Muscle of leg (tissue), 11 donors: ENCODE measurements around the gene MAPKAPK3. TPM values are rescaled to one million over a fixed set of nuclear protein-coding genes. Genes with fewer than 3 reads are reported as not detected.

Experiments
- DNase-seq: peaks from one replicate; pipeline ENCODE4 v3.0.0; 2013
- H3K27ac ChIP-seq: one replicate; pipeline ENCODE4 v1.5.1; 2013; ENCODE audit warnings: mild to moderate bottlenecking, low read length, control low read depth
- H3K27me3 ChIP-seq: one replicate; pipeline ENCODE4 v1.6.1; 2013; ENCODE audit warnings: low read length; ENCODE audit not compliant: control insufficient read depth, insufficient read depth
- H3K36me3 ChIP-seq: one replicate; pipeline ENCODE4 v1.6.1; 2013; ENCODE audit warnings: low read length; ENCODE audit not compliant: control insufficient read depth, insufficient read depth
- H3K4me1 ChIP-seq: one replicate; pipeline ENCODE4 v1.6.1; 2013; ENCODE audit warnings: low read length; ENCODE audit not compliant: control insufficient read depth, insufficient read depth
- H3K4me3 ChIP-seq: one replicate; pipeline ENCODE4 v1.5.1; 2013; ENCODE audit warnings: low read length, control low read depth
- H3K9me3 ChIP-seq: replicated peaks from 2 replicates; pipeline ENCODE4 v1.6.1; 2013; ENCODE audit warnings: low read depth, low read length; ENCODE audit not compliant: control insufficient read depth
- WGBS: methylation state at CpG from one replicate; pipeline ENCODE4 v1.1.5; 2013; ENCODE audit warnings: missing lambda C conversion rate; ENCODE audit not compliant: insufficient coverage; 5-methylcytosine and 5-hydroxymethylcytosine counted together
- polyA plus RNA-seq, 8 donors: library from polyadenylated mRNA; unstranded; fragments of 120-200 nt; gene quantifications; one replicate each; pipeline versions ENCODE4 v1.2.1 to v1.2.3, GENCODE V29; 2013; ENCODE audit warnings: inconsistent platforms in 1 of 8, low replicate concordance in 1 of 8; ENCODE audit not compliant: insufficient read length in 8 of 8, insufficient read depth in 1 of 8
- total RNA-seq: library from RNA; stranded (reverse); fragments of 120-200 nt; gene quantifications from one replicate; pipeline ENCODE4 v1.2.4, GENCODE V29; 2013

MAPKAPK3 gene
- total and polyA plus RNA-seq, 9 donors, result 14.2 to 32.6 (median 27.8) TPM

DNA sequence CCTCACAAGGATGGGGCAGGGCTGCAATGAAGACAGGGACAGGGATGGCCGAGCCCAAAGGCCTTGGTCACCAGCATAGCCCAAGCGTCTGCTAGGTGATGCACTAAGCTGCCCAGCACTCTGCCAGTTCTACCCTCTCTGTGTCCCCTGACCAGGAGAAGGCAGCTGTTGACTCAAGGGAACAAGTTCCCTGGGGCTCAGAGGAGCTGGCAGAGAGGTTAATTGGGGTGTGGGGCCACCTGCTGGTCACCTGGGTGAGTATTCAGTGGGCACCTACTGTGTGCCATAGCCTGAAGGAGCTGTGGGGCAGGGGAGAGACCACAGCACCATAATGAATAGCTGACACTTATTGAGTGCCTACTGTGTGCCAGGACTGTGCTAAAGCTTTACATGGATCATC lies 35.8 kb downstream of the MAPKAPK3 start:
- WGBS, result no CpG with 5 or more reads among the region's 2 CpGs
- Histone ChIP-seq H3K9me3 (no peaks in the 10 kb centered on the region), H3K4me1 (peaks cover 10% of the 10 kb centered on the region), H3K36me3 (no peaks in the 10 kb centered on the region), H3K27ac (no peak overlapping the region), H3K27me3 (no peaks in the 10 kb centered on the region), H3K4me3 (no peak overlapping the region)
- DNase-seq, result no peak

DNA sequence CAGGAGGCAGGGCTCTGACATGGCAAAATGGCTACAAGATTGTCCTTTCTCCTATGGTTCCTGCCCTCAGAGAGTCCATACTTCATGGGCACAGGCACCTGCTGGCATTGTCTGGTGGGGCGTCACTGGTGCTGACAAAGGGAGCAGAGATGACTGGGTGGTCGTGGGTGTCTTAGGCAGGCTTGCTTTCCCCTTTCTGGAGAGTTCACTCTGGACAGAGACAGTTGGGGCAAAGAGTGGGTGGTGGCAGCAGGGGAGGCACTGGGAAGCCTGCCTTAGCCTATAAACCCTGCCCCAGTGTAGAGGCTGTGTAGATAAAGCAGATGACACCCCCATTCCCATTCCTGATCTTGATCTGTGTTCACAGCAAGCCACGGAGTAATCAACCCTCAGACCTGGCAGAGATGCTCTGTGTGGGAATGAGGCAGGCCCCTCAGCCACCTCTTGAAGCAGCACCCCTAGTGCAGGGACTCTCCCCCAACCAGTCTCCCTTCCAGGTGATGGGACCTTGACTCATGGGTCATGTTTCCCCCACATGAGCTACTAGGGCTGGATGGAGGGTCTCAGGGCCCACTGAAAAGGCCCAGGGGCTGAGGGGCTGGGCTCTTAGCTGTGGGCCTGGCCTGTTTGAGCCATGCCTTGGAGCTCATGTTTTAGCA lies 37.1 kb downstream of the MAPKAPK3 start:
- no peak overlapping the region for H3K4me3 ChIP-seq
- WGBS, result 80% methylated on average over 2 of the region's 3 CpGs
- no peaks in the 10 kb centered on the region for H3K9me3 ChIP-seq
- H3K27ac ChIP-seq, result no peak overlapping the region
- peaks cover 8% of the 10 kb centered on the region for H3K4me1 ChIP-seq
- no peaks in the 10 kb centered on the region for H3K36me3 ChIP-seq
- no peaks in the 10 kb centered on the region for H3K27me3 ChIP-seq
- no peak for DNase-seq

DNA sequence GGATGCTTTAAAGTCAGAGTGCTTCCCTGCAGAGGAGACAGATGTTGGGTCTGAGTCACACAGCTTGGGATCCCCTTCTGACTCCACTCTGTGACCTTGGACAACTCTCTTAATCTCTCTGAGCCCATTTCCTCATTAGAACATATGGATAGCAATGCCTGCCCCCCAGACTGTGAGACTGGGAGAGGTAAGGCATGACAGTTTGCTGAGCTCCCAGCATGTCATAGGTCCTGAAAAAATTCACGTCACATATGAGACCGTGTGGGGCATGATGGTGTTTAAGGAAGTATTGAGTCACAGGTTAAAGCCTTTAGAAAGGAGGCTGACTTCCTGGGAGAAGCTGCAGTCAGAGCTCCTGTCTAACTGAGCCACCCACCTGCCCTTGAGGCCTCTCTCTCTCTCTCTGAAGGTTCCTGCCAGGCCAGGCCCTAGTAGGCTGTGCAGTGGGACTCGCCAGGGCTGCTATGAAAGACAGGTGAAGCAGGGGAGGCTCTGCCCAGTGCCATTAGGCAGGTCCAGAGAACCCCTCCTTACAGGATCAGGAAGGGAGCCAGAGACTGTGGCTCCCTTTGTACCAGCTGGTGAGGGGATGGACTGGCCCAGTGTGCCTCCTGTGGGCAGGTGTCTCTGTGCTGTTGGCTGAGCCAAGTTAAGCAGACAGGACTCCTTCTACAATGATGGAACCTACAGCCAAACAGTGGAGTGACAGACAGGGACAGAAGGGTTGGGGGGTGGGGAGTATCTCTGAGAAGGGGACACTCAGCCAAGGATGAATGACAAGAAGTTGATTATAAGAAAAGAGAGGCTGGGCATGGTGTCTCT lies 38.3 kb downstream of the MAPKAPK3 start:
- Histone ChIP-seq H3K36me3 (no peaks in the 10 kb centered on the region), H3K4me1 (no peaks in the 10 kb centered on the region), H3K4me3 (no peak overlapping the region), H3K9me3 (no peaks in the 10 kb centered on the region), H3K27ac (no peak overlapping the region), H3K27me3 (no peaks in the 10 kb centered on the region)
- no peak for DNase-seq
- 44% methylated on average over 2 of the region's 3 CpGs for WGBS

DNA sequence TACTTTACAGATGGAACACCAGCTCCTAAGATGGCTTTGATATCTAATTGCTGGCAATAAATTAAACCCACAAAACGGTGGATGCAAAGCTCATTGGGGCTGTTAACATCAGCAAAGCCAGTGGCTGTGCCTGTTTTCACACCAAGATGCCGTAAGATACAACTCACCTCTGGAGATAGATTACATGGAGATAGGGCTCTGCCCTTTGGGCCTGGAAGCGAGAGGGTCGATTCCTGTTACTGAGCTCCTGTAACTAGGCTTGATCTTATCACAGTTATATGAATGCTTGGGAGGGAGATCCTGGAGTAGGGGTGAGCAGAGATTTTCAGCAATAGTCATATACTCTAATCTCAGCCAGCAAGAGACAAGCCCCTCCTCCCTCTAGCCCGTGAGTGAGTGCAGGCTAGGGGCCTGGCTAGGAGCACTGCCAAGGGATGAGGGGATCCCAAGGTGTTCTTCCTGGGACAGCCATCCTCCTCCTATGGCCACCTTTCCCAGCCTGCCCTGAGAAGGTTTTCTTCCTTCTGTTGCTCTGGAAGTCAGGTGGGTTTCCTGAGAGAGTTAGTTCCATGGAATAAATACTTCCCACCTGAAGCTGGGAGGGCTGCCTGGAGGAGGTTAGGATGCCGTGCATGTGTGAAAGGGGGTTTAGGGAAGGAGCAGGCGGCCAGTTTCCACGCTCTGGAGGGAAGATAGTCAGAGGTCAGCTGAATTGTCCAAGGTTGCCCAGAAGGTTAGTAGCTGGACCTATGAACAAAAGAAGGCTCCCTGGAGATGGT lies 39.7 kb downstream of the MAPKAPK3 start:
- H3K4me1 ChIP-seq, result no peaks in the 10 kb centered on the region
- no peaks in the 10 kb centered on the region for H3K27me3 ChIP-seq
- H3K27ac ChIP-seq, result no peak overlapping the region
- H3K9me3 ChIP-seq, result no peaks in the 10 kb centered on the region
- no peaks in the 10 kb centered on the region for H3K36me3 ChIP-seq
- 49% methylated on average over 5 of the region's 8 CpGs for WGBS
- no peak for DNase-seq
- no peak overlapping the region for H3K4me3 ChIP-seq

DNA sequence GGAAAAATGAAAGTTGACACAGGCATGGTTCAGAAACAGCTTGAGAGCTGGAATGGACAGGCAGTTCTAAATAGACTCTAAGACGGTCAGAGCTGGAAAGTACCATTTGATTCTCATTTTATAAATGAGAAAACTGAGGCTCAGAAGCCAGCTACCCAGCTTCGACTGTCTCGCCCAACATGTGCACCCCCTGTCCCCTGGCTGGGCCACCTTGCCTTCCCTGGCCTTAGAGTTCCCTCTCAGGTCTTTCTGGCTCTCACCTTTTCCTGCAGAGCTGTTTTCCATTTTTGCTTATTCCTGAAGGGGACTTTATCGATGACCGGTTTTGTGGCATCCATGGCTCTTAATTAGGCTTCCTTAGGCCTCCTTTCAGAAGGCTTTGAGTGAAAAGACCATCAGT lies 40.5 kb downstream of the MAPKAPK3 start:
- no peak for DNase-seq
- Histone ChIP-seq H3K4me3 (no peak overlapping the region), H3K27me3 (no peaks in the 10 kb centered on the region), H3K27ac (no peak overlapping the region), H3K36me3 (no peaks in the 10 kb centered on the region), H3K4me1 (no peaks in the 10 kb centered on the region), H3K9me3 (no peaks in the 10 kb centered on the region)
- 92% methylated on average over 5 of the region's 5 CpGs for WGBS

DNA sequence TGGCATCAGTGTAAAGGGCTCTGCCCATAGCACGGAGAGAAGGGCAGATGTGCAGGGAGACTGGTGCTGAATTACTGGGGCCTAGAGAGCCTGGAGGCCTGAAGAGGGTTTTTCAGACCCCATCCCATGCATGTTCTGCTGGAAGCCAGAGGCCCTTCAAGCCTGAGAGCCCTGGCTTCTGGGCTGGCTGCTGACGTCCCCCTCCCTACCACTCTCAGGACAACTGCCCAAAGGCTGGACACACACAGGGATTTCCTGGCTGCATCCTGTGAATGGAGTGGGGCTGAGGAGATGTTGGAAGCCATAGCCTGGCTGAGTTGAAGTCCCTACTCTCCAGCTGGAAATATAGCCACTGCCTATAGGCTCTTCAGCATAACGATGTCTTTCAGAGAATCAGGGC lies 40.9 kb downstream of the MAPKAPK3 start:
- H3K27ac ChIP-seq, result no peak overlapping the region
- 100% methylated on average over 1 of the region's 3 CpGs for WGBS

DNA sequence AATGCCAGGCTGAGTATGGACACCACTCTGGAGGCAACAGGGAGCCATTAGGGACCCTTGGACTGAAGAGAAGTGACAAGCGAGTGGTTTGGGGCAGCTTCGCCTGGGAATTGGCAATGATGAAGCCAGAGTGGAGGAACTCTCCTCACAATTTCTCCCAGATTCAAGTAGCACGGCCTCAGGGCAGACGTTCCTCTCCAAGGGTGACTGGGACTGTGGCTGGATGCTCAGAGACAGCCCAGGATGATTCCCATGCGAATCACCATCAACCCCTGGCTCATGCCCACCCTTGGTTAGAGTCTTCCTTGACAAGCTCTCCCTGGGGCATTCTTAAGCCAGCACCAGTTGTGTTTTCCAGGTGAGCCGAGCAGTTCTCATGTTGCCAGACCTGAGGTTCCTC lies 41.5 kb downstream of the MAPKAPK3 start:
- H3K27ac ChIP-seq, result no peak overlapping the region
- H3K27me3 ChIP-seq, result no peaks in the 10 kb centered on the region
- no peak for DNase-seq
- H3K36me3 ChIP-seq, result no peaks in the 10 kb centered on the region
- no peak overlapping the region for H3K4me3 ChIP-seq
- no peaks in the 10 kb centered on the region for H3K4me1 ChIP-seq
- H3K9me3 ChIP-seq, result no peaks in the 10 kb centered on the region
- 68% methylated on average over 2 of the region's 6 CpGs for WGBS

More for the DNA sequence above, 40.9 kb downstream of the MAPKAPK3 start:
- no peak for DNase-seq
- H3K4me1 ChIP-seq, result no peaks in the 10 kb centered on the region
- no peaks in the 10 kb centered on the region for H3K27me3 ChIP-seq
- H3K9me3 ChIP-seq, result no peaks in the 10 kb centered on the region
- no peak overlapping the region for H3K4me3 ChIP-seq
- no peaks in the 10 kb centered on the region for H3K36me3 ChIP-seq

DNA sequence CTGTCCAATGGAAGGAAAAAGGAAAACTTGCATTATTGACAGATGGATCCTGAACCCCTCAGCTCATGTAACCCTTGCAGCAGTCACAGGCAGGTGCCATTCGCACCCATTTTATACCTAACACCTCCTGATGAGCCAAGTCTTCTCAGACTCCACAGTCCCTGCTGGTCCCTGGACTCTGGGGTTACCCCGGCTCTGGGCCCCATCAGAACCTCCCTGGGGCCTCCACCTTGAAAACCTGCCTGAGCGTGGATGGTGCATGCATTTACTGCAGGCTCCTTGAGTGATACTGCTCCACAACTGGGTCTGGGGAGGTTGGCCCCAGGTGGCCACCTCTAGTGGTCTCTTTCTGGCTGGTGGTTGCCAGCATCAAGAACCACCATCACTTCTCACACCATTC lies 41.9 kb downstream of the MAPKAPK3 start:
- Histone ChIP-seq H3K27me3 (no peaks in the 10 kb centered on the region), H3K4me3 (no peak overlapping the region), H3K9me3 (no peaks in the 10 kb centered on the region), H3K4me1 (no peaks in the 10 kb centered on the region), H3K36me3 (no peaks in the 10 kb centered on the region), H3K27ac (no peak overlapping the region)
- 73% methylated on average over 2 of the region's 3 CpGs for WGBS
- no peak for DNase-seq

DNA sequence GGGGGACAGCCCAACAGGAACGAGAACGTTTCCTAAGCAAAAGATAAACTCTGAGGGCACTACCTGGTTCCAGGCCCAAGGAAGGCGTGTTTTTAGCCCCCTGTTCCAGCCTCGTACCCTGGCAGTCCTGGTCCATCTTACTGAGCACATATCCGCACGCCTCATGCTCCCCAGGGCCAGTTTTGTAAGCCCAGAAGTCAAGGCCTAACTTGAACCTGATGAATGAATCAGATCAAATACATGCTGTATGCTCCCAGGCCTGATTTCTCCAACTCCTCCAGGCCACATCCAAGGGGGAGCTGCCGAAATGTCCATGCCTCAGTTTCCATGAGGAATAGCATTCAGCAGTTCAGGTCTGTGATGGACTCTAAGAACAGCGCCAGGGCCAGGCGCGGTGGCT lies 43.4 kb downstream of the MAPKAPK3 start:
- H3K27ac ChIP-seq, result no peak overlapping the region
- H3K36me3 ChIP-seq, result no peaks in the 10 kb centered on the region
- no peak for DNase-seq
- no peaks in the 10 kb centered on the region for H3K4me1 ChIP-seq
- H3K4me3 ChIP-seq, result no peak overlapping the region
- no peaks in the 10 kb centered on the region for H3K9me3 ChIP-seq
- WGBS, result 86% methylated on average over 8 of the region's 10 CpGs
- no peaks in the 10 kb centered on the region for H3K27me3 ChIP-seq

DNA sequence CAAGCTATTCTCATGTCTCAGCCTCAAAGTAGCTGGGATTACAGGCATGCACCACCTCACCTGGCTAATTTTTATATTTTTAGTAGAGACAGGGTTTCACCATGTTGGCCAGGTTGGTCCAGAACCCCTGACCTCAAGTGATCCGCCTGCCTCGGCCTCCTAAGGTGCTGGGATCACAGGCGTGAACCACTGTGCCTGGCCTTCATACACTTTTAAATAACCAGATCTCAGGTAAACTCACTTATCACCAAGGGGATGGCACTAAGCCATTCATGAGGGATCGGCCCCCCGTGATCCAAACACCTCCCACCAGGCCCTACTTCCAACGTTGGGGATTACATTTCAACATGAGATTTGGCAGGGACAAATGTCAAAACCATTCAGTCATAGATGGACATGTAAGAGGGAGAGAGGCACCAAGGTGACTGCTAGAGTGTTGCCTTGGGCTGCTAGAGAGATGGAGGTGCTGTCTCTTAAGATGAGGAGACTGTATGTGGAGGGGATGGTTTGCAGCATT lies 44.4 kb downstream of the MAPKAPK3 start:
- no peak overlapping the region for H3K27ac ChIP-seq
- no peaks in the 10 kb centered on the region for H3K4me1 ChIP-seq
- 92% methylated on average over 5 of the region's 6 CpGs for WGBS
- no peak for DNase-seq
- H3K9me3 ChIP-seq, result no peaks in the 10 kb centered on the region
- H3K36me3 ChIP-seq, result no peaks in the 10 kb centered on the region
- peaks cover 2% of the 10 kb centered on the region for H3K27me3 ChIP-seq
- H3K4me3 ChIP-seq, result no peak overlapping the region
